Measurements from ENCODE around the gene YOD1.

- TF ChIP-seq CTCF (conservative IDR thresholded peaks at IDR 0.05) (no peak), EZH2 (IDR thresholded peaks at IDR 0.05; ENCODE audit: low read depth) (no peak)
Observed at GRCh38 chr1:207050480-207051190, 373 bp downstream of the YOD1 start.

All from PC-9 (cell line).